RPMI8226 (cell line): ENCODE data around the gene DENND1A.

Experiments
- DNase-seq: peaks from one replicate; pipeline ENCODE4 v3.0.0-alpha.2; 2015

DENND1A gene

GRCh38 chr9:123605286-123605685 is 324.6 kb downstream of the DENND1A start:
- no peak for DNase-seq

GRCh38 chr9:123604861-123605260 is 325.1 kb downstream of the DENND1A start:
- DNase-seq, result no peak

- DNase-seq, result no peak
These were observed 328.1 kb downstream of the DENND1A start for GRCh38 chr9:123601828-123602227.

GRCh38 chr9:123599781-123600180 is 330.1 kb downstream of the DENND1A start:
- no peak for DNase-seq

GRCh38 chr9:123597876-123598556 is 331.9 kb downstream of the DENND1A start:
- DNase-seq, result no peak

GRCh38 chr9:123597048-123597447 is 332.9 kb downstream of the DENND1A start:
- DNase-seq, result no peak

- DNase-seq, result no peak
These were observed 338.6 kb downstream of the DENND1A start for GRCh38 chr9:123591283-123591682.

- no peak for DNase-seq
These were observed 339.4 kb downstream of the DENND1A start for GRCh38 chr9:123590499-123590898.

- no peak for DNase-seq
These were observed 340.3 kb downstream of the DENND1A start for GRCh38 chr9:123589361-123590239.

- DNase-seq, result no peak
These were observed 343.7 kb downstream of the DENND1A start for GRCh38 chr9:123586275-123586674.

GRCh38 chr9:123584202-123585176 is 345.4 kb downstream of the DENND1A start:
- no peak for DNase-seq

- no peak for DNase-seq
These were observed 346.3 kb downstream of the DENND1A start for GRCh38 chr9:123583646-123584045.

- no peak for DNase-seq
These were observed 358.7 kb downstream of the DENND1A start for GRCh38 chr9:123571240-123571639.

GRCh38 chr9:123568691-123569688 is 360.9 kb downstream of the DENND1A start:
- no peak for DNase-seq

GRCh38 chr9:123567013-123567412 is 362.9 kb downstream of the DENND1A start:
- DNase-seq, result no peak

- DNase-seq, result no peak
These were observed 365.3 kb downstream of the DENND1A start for GRCh38 chr9:123564652-123565051.

- DNase-seq, result no peak
These were observed 367.0 kb downstream of the DENND1A start for GRCh38 chr9:123562844-123563346.

GRCh38 chr9:123561046-123561445 is 368.9 kb downstream of the DENND1A start:
- no peak for DNase-seq

GRCh38 chr9:123556464-123557435 is 373.2 kb downstream of the DENND1A start:
- DNase-seq, result no peak

- DNase-seq, result no peak
These were observed 374.3 kb downstream of the DENND1A start for GRCh38 chr9:123555646-123556045.
